HG03066 (cell line): Measurements from ENCODE around the gene MC1R.
A peak's percentile ranks its signal among the peaks of the same experiment; 100 is the strongest.
"Not testable (repeated sequence)": the region's sequence is repeated elsewhere in the genome, so short reads cannot be mapped to it uniquely, and the experiment has no call there.

Experiments
- ATAC-seq: cut with Tn5 transposase; IDR thresholded peaks from one replicate; pipeline ENCODE4 v1.9.1; 2021; ENCODE audit warnings: low read depth; ENCODE audit not compliant: unreplicated experiment

The MC1R gene

GRCh38 chr16:89912627-89913026 lies 6.0 kb upstream of the MC1R start:
- ATAC-seq, result no peak

- ATAC-seq, result no peak
Measured at GRCh38 chr16:89913408-89914387, 5.0 kb upstream of the MC1R start.

- not testable (repeated sequence) for ATAC-seq
Measured at GRCh38 chr16:89914642-89915285, 3.9 kb upstream of the MC1R start.

- ATAC-seq, result no peak
Measured at GRCh38 chr16:89915303-89916232, 3.1 kb upstream of the MC1R start.

- peak; percentile 76 for ATAC-seq
Measured at GRCh38 chr16:89917773-89918452, 749 bp upstream of the MC1R start.

GRCh38 chr16:89919535-89920406 lies 1.1 kb downstream of the MC1R start:
- ATAC-seq, result no peak

- no peak for ATAC-seq
Measured at GRCh38 chr16:89920723-89921122, 2.1 kb downstream of the MC1R start.

- no peak for ATAC-seq
Measured at GRCh38 chr16:89921131-89921701, 2.6 kb downstream of the MC1R start.

GRCh38 chr16:89921702-89922476 lies 3.2 kb downstream of the MC1R start:
- no peak for ATAC-seq

GRCh38 chr16:89922477-89922883 lies 3.8 kb downstream of the MC1R start:
- no peak for ATAC-seq

- no peak for ATAC-seq
Measured at GRCh38 chr16:89922884-89923639, 4.4 kb downstream of the MC1R start, which contains the start of gene TUBB3. TSS of gene TUBB3 (plus strand) at chr16:89923342. CDS start at chr16:89923402, 60 bp downstream.

GRCh38 chr16:89923640-89924296 lies 5.1 kb downstream of the MC1R start:
- ATAC-seq, result no peak

- ATAC-seq, result no peak
Measured at GRCh38 chr16:89924297-89924924, 5.7 kb downstream of the MC1R start.

GRCh38 chr16:89924925-89925307 lies 6.3 kb downstream of the MC1R start:
- no peak for ATAC-seq

GRCh38 chr16:89925596-89926079 lies 7.0 kb downstream of the MC1R start:
- ATAC-seq, result no peak

- no peak for ATAC-seq
Measured at GRCh38 chr16:89931305-89931896, 12.7 kb downstream of the MC1R start.
